GM19397 (cell line): ENCODE results near the gene TEX11.

Source experiments
- ATAC-seq: cut with Tn5 transposase; IDR thresholded peaks from one replicate; pipeline ENCODE4 v1.9.1; 2021; ENCODE audit warnings: mild to moderate bottlenecking, moderate library complexity; ENCODE audit not compliant: unreplicated experiment

Gene TEX11

DNA sequence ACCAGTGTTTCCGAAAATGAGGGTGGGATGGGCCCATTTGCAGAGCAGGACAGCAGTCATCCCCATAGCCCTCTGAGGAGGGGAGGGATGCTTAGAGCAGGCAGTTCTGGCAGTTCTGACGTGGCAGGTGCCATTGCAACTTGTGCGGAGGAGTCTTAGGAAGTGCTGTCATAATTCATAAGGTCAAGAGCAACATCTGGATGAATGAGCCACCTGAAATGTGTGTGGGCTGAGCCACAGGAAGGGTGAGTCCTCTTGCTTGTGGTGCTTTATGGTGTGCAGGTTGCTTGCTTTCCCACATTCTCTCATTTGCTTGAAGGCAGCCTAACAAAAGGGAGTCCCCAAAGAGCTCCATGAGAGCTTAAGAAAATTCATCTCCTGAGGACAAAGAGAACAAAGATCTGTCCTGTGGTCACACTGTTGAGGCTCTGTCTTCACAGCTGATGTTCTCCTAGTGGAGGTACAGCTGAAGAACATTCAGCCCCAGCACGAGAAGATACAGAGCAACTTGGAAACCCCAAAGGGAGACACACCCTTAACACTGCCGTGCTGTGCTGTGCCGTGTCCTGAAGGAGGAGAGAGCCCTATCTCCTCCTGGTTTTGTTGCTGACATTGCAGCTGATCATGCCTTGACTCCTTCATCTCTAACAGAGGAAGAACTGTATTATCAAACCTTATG lies 403.6 kb downstream of the TEX11 start:
- ATAC-seq: no peak

DNA sequence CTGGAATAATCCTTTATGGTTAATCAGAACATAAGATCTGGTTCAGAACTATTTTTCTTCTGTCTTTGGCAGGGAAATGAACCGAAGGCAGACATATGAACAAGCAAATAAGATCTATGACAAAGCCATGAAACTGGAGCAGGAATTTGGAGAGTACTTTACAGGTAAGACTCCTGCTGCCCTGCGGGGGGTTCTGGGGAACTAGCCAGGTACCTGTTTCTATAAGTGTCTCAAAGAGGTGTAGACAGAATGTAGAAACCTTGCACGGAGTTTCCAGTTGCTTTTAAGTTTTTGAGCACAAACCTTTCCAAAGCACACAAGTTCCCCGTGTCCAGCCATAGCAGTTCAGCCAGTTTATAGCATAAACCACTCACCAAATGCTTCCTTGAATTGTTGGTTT lies 407.7 kb downstream of the TEX11 start:
- ATAC-seq: no peak

GRCh38 chrX:70498129-70498528 lies 410.4 kb downstream of the TEX11 start:
- no peak for ATAC-seq

GRCh38 chrX:70497026-70497425 lies 411.5 kb downstream of the TEX11 start:
- no peak for ATAC-seq

GRCh38 chrX:70496491-70496890 lies 412.0 kb downstream of the TEX11 start:
- ATAC-seq: no peak

- ATAC-seq: no peak
These were observed 414.1 kb downstream of the TEX11 start for GRCh38 chrX:70494441-70494840.

- ATAC-seq: no peak
These were observed 419.7 kb downstream of the TEX11 start for GRCh38 chrX:70488856-70489255.

DNA sequence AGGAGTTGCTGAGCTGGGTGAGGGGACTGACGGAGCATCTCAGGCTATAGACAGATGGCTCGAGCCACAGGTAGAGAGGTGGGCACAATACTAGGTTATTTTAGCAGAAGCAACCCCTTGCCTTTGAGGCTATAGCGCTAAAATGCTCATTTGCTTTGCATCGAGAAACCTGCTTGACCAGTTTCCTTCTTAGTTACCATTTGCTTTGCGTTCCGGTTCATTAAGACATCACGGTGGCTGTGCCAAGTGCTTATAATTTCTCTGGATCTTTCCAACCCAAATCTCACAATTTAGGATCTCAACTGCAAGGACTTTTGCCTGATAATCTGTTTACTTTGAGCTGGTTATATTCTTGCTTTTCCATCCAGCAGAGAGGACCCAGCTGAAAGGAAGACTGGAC lies 423.0 kb downstream of the TEX11 start:
- no peak for ATAC-seq

GRCh38 chrX:70482300-70482699 lies 426.2 kb downstream of the TEX11 start:
- no peak for ATAC-seq

- ATAC-seq: no peak
These were observed 426.8 kb downstream of the TEX11 start for GRCh38 chrX:70481471-70482270.

DNA sequence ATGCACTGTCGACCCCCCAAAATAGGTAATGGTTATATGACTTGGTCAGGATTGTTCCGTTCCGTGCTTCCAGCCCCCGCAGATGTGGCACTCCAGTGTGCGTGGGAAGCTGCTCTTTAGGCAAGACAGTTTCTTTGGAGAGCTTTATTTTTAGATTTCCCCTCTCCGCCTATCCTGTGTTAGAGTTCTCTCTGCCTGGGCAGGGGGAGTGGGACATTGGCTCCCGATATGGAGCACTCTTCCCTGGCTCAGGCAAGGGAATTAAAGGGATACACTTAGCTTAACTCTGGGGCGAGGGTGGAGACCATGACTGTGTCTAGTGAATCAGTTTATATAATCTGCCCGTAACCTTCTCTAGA lies 427.9 kb downstream of the TEX11 start:
- no peak for ATAC-seq

DNA sequence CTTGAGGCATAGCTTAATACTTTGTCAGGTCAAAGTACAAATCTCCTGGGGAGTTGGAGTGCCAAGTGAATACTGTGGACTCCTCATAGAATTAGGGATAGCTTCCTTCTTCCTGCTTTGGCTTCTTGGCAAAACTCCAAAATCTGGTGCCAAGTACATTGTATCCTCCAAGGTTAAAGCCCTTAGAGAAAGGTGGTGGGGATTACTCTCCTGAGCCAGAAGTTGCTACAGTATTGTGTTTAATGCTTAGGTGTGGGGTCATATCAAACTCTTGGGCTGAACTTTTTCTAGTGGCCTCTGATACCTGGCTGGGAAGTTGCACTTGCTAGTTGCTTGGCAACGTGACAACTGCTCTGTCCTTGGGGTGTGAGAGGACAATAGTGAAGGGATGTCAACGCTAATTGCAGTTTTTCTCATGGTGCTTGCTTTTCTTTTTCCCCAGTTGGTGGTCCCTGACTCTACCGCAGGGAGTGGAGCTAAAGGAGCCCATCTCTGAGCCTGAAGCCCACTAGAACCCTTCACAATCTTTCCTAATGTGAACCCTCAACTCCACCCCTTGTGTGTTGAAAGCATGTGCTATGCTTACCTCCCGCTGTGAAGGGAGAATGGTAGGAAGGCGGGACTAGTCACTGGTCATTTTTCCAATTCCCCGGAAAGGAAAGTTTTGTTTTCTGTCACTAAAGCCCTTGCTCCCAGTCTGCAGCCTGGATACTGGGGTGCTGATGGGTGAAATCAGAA lies 428.4 kb downstream of the TEX11 start:
- ATAC-seq: no peak

- ATAC-seq: no peak
These were observed 429.1 kb downstream of the TEX11 start for GRCh38 chrX:70479247-70479921.
